Measurements from ENCODE around the gene BANP. TPM values are rescaled to one million over a fixed set of nuclear protein-coding genes. Genes with fewer than 3 reads are reported as not detected.
"Not testable (repeated sequence)": the region's sequence is repeated elsewhere in the genome, so short reads cannot be mapped to it uniquely, and the experiment has no call there.

The BANP gene
- total RNA-seq, 1 donor from 2014 or later: 36.4 TPM

DNA sequence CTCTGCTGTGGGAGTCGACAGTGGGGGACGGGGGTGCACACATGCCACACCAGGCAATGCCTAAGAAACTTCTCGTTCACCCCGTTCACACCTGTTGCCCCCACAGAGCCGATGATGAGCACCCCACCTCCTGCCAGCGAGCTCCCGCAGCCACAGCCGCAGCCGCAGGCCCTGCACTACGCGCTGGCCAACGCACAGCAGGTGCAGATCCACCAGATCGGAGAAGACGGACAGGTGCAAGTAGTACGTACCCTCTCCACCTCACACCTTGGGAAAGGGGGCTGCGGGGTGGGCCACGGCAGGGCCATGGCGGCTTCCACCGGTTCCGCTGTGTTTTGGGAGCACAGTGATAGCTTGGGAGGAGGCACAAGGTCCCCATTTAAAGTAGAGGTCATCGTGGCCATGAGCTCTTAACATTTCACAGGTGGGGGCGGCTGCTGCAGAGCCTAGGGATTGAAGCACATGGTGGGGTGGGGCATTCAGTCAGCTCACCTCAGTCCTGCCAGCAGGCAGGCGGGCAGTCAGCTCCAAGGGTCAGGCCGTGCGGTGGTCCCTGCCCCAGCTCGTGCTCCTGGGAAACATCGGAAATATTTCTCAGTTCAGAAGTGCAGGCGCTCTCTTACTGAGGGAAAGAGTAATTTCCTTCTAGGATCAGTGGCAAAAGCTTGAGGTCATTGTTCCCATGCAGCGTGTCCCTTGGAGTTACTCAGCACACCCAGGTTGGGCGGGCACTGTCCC lies 81.9 kb downstream of the BANP start:
- DNase-seq: not testable (repeated sequence)

DNA sequence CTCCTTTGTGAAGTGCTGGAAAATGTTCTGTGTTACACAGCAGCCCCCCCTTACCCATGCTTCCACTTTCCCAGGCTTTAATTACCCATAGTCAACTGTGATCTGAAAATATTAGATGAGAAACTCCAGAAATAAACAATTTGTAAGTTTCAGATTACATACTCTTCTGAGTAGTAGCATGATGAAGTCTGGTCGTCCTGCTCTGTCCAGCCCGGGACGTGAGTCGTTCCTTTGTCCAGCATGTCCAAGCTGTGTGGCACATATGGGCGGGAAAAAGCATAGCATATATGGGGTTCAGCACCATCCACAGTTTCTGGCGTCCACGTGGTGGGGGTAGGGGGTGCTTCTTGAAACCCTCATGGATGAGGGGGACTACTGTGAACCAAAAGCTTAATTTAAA lies 83.5 kb downstream of the BANP start:
- DNase-seq: no peak

DNA sequence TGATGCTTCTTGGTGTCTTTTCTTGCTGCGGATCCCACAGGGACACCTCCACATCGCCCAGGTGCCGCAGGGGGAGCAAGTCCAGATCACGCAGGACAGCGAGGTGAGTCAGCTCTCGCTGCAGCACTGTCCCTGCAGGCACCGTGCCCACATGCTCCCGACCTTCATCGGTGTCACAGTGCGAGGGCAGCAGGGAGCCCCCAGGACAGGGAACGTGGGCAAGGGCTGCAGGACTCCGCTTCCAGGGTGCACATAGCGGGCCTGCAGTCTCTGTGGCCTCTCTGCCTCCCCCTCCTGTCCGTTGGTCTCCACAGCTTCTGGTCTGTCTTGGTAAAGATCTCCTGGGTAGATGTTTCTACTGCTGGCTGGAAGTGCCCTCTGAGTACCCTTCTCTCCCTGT lies 84.1 kb downstream of the BANP start:
- DNase-seq: no peak

DNA sequence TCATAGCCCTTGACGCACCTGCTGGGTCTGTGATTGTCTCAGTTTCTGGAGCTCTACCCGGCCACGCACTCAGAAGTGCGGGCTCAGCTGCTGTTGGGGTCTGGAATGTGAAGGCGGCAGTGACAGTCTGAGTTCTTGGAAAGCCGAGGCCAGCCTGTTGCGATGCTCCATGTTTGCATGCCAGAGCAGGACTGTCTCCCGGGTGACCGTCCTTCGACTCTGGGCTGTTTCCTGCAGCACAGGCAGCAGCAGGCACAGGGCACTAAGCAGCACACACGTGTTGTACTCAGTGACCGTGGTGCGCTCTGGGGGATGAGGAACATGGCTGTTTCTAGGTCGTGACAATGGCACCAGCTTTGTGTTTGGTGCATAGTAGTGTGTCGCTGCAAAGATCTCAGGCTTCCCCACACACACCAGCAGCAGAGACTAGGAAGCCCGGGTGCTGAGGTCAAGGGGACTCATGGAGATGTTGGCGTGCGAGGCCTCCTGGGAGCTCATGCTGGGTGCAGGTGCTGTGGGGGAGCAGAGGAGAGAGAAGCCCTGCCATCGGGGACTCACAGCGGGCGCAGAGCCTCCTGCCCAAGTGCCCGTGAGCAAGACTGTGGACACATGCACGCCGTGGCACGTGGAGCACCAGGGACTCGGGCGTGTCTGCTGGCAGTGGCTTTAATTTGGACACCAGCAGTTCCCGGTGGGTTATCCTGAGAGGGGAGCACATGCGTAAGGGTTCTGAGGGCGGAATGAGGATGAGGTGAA lies 84.8 kb downstream of the BANP start:
- DNase-seq: not testable (repeated sequence)

DNA sequence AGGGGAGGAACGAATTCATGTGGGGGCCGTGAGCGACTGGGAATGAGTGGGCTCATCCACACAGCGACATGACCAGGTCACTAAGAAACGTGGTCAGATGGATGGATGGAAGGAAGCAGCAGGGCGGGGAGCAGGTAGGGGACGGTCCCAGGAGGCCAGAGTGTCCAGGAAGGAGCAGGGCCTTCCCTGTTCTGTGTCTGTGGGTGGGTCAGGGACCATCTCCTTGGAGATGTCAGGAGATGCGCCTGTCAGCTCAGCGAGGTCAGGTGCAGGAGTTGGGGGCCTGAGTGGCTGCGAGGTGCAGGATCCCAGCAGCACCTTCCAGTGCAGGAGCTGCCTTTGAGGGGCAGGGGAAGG lies 85.4 kb downstream of the BANP start:
- not testable (repeated sequence) for DNase-seq

DNA sequence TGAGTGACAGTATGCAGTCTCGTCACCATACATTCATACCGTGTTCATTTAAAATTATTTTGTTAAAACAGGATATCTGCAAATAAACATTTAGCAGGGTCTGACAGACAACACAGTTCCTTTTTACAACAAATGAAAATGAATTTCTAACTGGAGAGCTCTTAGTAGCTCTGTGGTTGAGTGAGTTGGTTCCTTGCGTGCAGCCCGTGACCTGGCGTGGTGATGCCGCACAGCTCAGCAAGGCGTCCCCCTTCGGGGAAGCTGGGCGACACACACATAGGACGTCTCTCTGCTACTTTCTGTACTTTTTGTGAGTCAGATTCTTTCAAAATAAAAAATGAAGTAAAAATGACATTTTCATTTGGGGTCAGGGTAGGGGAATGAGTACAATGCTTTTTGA lies 86.1 kb downstream of the BANP start:
- not testable (repeated sequence) for DNase-seq

DNA sequence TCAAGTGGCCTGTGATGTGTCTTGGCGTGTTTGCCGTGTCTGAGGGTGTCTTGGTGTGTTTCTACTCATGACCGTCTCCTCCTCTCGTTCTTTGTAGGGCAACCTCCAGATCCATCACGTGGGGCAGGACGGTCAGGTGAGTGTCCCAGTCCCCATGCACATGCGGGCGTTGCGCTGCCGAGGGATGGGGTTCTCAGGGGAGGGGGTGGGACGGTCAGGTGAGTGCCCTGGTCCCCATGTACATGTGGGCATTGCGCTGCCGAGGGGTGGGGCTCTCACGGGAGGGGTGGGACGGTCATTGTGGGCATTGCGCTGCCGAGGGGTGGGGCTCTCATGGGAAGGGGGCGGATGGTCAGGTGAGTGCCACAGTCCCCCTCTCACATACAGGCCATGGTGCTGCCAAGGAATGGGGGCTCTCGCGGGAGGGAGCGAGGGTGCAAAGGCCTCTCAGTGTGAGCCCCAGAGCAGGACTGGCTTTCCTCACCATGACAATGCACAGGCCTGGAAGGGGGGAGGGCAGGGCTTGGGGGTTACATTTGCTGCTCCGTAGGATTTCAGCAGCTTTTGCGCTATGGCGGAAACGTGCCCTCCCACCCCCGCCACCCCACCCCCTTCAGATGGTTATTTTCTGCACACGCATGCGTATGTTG lies 86.8 kb downstream of the BANP start:
- DNase-seq: not testable (repeated sequence)

DNA sequence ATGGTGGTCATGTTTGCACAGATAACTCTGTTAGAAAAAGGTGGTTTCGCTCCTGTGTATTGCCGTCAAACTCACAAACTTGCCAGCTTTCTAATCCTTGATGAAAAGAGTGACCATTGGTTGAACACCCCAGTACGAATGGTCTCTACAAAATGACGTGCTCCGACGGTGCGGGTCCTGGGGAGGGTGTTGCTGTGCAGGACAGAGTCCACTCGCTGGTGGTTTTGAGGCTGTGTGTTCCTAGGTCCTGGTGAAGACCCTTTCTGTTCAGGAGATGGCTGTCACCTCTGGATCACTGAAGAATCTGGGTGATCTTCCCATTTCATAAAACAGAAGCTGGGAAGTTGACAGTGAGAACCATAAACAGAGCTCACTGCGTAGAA lies 87.3 kb downstream of the BANP start:
- not testable (repeated sequence) for DNase-seq

DNA sequence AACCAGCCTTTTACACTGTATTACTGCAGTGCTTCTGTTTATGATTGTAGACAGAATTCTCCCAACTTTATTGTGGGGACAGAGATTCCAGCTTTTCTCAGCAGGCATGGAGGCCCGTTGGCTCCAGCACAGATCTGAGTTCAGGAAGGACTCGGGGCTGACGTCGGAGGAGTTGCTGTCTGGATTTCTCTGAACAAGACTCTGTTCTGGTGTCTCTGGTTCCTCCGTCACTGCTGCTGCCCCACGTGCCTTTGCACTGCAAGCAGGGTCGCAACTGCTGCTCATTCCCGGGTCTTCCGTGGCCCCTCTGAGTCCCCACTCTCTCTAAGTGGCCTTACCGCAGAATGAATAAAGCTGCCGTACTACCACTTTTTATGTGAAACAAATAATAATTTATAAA lies 88.4 kb downstream of the BANP start:
- DNase-seq: no peak

DNA sequence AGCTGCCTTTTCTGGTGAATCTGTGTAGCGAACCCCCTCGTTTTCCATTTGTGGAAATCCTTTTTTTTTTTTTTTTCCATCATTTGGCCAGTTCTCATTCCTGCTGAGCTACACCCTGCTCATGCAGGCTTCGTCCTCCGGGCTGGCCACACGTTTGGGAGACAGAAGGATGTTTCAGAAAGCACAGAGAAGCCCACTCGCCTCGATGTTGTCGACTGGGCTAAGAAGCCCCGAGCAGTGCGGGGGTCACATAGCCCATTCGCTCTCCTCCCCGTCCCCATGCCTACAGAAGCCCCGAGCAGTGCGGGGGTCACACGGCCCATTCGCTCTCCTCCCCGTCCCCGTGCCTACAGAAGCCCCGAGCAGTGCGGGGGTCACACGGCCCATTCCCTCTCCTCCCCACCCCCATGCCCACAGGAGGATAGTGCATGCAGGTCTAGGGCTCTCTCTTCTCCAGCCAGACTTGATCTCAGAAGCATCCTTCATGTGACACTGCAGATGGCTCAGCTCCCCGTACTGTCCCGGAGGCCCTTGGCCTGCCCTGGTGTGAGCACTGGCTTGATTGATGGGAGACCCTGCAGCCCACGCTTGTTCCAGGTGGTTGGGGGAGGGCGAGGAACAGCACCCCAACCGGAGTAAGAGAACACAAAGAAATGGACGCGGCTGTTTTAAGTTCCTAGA lies 89.1 kb downstream of the BANP start:
- not testable (repeated sequence) for DNase-seq

DNA sequence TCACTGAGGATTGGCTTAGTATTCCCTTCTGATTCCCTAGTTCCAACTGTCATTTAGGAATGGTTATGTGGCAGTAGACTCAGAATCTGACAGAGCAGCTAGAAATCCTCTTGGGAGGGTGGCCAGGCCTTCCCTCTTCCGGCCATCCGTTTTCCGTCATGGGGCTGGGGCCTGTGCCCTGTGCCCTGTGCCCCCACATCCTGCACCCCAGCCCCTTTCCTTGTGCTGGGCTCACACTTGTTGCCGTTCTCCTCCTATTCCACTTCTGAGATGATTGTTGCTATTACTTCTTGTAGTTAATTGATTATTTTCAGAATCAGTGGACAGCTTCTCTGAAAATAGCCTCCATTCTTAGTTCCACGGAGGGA lies 89.6 kb downstream of the BANP start:
- DNase-seq: not testable (repeated sequence)

DNA sequence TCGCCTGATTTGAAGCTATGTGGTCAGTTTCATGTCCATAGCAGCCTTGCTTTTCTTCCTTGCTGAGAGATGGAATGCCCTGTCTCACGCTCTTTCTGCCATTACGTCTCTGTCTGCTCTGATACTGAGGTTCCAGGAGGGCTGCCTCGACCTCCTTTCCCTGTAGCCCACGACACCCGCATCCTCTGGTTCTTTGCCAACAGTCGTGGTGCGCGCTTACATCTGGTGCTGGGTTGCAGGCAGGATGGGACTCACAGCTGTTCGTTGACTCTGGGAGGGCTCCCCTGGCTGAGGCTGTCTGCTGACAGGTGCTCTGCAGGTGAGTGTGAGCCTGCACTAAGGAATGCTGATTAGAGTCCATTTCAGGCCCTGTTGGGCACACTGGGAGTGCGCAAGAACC lies 90.3 kb downstream of the BANP start:
- DNase-seq: not testable (repeated sequence)

DNA sequence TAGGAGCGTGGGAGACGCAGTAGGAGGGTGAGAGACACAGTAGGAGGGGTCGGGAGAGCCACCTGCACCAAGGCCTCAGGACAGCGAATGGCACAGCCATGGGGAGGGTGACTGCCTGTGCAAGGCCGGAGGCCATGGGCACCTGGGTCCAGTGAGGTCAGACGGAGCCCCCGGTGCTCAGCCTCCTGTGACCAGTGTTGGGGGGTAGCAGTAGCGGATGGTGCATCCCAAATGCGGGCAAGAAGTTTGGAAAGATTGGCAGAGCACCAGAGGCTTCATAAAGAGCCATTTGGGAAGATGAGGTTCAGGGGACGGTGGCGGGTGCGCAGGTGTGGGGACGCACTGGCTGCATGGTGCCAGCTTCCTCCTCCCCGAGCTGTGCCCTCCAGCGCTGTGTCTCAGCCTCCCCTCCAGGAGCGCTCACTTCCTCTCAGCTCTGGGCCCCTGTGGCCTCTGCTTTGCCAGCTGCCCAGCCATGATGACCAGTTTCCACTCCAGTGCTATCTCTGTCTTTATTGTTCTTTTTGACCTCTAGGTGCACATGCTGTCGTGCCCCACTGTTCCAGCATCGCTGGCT lies 90.8 kb downstream of the BANP start:
- DNase-seq: not testable (repeated sequence)

DNA sequence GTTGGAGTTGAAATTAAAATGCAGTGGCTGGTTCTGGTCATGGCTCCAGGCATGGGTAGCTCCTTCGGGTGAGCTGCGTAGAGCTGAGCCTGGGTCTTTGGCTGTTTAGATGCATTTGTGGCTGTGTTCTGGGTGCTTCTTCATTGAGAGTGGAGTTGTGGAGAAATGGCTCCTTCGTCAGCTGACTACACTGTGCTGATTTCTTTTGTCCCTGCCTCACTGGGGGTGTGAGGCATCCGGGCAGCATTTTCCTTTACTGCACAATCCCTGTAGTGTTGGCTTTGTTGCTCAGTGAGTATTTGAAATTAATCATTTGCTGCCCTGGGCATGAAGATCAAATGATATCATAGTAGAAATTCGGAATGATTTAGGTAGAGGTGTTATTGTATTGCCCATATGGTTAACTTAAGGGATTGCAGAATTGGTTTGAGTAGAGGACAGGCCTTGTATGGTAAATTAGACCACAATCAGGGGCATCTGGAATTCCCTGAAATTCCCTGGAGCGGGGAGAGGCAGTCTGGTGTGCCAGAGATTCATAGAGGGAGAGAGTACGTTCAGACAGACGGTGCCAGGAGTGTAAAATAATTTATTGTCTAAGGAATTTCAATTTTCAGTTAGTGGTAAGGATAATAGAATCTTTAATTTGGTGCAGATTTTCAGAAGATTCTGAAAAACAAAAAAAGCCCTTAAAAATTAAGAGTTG lies 92.1 kb downstream of the BANP start:
- DNase-seq: not testable (repeated sequence)

DNA sequence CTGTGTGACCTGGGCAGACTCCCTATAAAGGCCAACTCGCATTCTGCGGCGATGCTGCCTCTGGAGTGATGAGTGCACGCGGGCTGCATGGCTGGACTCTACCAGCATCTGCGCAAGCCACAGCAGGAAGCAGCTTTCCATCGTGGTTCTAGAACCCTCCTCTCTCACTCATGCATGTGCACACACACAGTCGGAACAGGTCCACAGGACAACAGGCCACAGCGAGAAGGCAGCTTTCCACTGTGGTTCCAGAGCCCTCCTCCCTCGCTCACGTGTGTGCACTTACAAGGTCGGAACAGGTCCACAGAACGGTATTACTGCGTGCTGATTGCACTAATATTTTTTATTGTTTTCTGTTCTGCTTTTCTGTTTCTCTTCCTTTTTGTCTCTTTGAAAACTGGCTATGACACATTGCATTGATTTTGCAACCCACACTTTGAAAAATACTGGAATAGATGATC lies 92.9 kb downstream of the BANP start:
- not testable (repeated sequence) for DNase-seq

DNA sequence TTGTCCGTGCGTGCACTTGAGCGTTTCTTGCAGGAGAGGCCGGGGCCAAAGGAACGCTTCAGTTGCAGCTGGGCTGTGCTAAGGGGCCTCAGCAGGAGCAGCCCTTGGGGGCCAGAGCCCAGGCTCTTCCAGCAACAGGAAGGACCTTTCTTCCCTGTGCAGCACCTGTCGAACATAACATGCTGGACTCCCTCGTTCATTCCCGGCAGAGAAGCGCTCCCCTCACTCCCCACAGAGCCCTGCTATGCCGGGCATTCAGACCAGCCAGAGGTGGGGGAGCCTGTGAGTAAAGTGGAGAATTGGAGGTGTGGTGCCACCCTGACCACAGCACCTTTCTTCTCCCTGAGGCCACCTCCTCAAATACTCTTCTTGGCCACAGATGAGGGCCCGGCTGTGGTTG lies 94.1 kb downstream of the BANP start:
- not testable (repeated sequence) for DNase-seq

DNA sequence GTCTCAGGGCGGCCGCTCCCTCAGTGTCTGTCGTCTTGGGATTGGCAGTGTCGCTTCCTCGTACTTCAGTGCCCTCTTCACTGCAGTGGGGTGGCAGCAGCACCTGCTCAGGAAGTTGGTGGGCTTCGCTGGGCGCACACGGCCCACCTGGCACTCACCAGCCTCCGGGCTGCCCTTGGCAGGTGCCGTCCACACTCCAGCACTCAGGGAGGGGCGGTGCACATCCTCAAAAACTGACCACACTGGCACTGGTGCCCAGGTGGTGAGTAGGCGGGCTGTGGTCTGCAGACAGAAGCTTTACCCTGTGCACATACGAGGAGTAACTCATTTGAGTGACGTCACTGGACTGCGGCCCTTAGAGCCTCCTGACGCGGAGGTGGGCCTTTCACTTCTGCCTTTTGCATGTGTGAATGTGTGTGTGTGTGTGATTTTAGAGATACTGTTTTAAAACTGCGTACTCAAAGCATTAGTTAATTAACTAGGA lies 94.6 kb downstream of the BANP start:
- DNase-seq: no peak

DNA sequence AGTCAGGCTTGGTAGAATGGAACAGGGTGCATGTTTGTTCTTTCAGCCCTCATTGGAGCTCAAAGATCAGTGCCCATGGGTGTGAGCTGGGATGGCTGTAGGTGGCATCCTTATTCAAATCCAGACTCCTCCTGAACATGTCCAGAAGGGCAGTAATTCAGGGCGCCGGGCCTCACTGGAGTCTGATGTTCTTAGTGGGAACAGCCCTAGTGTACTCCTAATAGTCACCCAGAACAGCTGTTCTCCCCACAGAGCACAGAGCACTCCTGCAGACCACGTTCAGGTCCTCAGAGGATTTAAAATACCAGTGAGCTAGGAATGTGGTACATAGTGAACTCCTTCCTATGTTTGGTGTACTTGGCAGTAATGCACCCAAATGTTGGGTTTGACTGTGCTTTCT lies 96.2 kb downstream of the BANP start:
- DNase-seq: no peak

DNA sequence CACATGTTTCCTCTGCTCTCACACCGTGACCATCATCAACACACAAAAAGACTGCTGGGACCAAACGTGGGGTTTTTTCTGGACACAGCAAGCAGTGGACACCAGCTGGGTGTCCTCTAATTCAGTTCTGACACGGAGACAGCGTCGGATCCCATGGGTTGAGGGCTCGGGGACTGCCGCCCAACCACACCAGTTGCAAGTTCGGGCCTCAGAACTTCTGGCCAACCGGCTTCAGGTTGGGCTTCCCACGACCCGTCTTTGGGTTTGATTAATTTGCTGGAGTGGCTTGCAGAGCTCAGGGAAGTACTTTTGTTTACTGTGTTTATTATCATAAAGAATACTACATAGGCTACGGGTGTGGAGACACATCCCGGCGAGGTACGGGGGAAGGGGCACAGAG lies 97.8 kb downstream of the BANP start:
- DNase-seq: no peak

DNA sequence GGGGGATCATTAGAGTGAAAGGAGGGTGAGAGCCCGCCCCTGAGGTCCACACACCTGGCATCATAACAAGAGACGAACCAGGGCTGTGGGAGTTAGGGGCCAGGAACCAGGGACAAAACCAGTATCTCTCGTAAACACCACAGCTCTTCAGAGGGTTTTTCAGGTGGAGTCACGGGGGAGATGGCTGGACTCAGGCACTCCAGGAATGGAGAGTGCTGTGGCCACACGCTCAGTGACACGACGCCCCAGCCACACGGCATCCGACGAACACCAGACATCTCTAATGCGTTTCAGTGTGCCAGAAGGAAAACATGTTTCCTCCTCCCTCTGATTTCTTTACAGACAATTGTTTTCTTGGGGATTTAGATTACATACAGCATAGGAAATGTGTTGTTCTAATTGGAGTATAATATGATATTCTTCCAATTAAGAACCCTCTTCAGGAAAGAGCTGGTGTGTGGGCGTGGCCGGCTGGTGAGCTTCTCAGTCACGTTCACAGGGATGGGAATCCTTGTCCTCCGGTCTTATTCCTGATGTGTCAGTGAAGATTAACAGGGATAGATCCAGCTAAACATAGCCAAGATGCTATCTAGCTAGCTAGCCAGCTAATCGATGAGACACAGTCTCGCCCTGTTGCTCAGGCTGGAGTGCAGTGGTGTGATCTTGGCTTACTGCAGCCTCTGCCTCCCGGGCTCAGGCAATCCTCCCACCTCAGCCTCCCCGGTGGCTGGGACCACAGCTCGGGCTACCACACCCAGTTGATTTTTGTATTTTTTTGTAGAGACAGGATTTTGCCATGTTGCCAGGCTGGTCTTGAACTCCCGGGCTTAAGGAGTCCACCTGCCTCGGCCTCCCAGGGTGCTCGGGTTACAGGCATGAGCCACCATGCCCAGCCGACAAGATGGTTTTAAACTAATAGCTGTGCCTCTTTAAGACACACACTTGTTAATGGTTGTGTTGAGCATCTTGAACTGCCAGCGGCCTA lies 98.6 kb downstream of the BANP start:
- no peak for DNase-seq
